T-helper 1 cell treated with Interleukin-12 subunit alpha and Interleukin-12 subunit beta and Interleukin-4 antibody, amounts not matched to agents 30 μg/mL and 1 μg/mL, for 36 hours (primary cell): ENCODE results near the gene KLHL40.

ENCODE experiments used
- H3K27ac Mint-ChIP-seq: one replicate; pipeline ENCODE4 v1.8.0; 2021; ENCODE audit warnings: mild to moderate bottlenecking, mixed read lengths
- H3K27me3 Mint-ChIP-seq: one replicate; pipeline ENCODE4 v1.8.0; 2021; ENCODE audit warnings: low read depth, mixed read lengths
- H3K36me3 Mint-ChIP-seq: one replicate; pipeline ENCODE4 v1.8.0; 2021; ENCODE audit warnings: low read depth, mixed read lengths
- H3K4me1 Mint-ChIP-seq: one replicate; pipeline ENCODE4 v1.8.0; 2021; ENCODE audit warnings: low read depth, mixed read lengths
- H3K4me3 Mint-ChIP-seq: one replicate; pipeline ENCODE4 v1.8.0; 2021; ENCODE audit warnings: mild to moderate bottlenecking, moderate library complexity, mixed read lengths
- H3K9me3 Mint-ChIP-seq: one replicate; pipeline ENCODE4 v1.8.0; 2021; ENCODE audit warnings: mixed read lengths

KLHL40 gene

GRCh38 chr3:42706721-42707619 lies 21.6 kb downstream of the KLHL40 start:
- Mint-ChIP-seq H3K27ac (no peak overlapping the region), H3K27me3 (no peaks in the 10 kb centered on the region), H3K4me1 (no peaks in the 10 kb centered on the region), H3K36me3 (no peaks in the 10 kb centered on the region), H3K4me3 (no peak overlapping the region), H3K9me3 (no peaks in the 10 kb centered on the region)

GRCh38 chr3:42707620-42708355 lies 22.5 kb downstream of the KLHL40 start:
- no peaks in the 10 kb centered on the region for H3K4me1 Mint-ChIP-seq
- no peak overlapping the region for H3K27ac Mint-ChIP-seq
- H3K27me3 Mint-ChIP-seq, result no peaks in the 10 kb centered on the region
- no peaks in the 10 kb centered on the region for H3K9me3 Mint-ChIP-seq
- H3K36me3 Mint-ChIP-seq, result no peaks in the 10 kb centered on the region
- H3K4me3 Mint-ChIP-seq, result no peak overlapping the region

DNA sequence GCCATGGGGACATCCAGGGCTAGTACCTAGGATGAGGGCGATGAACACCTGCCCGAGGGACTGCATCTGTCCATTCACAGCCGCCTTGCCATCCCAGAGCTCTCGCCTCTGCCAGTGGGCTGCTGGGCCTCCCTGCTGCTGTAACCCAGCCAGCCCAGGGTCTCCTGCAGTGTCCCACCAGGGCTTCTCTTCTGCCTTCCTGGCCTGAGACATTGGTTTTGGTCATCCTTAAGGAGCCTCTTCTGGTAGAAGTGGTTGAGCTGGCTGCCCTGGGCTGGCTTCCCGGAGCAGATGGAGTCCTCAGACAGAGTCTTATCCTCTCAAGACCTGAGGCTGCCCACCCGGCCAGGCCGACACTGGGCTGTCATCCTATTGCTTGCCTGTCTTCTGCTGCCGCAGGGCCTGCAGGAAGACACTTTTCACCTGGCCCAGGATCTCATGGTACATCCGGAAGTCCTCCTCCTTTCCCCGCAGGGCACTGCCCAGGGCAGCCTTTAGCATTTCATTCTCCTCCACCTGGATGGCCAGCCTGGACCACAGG lies 23.3 kb downstream of the KLHL40 start:
- Mint-ChIP-seq H3K36me3 (no peaks in the 10 kb centered on the region), H3K9me3 (no peaks in the 10 kb centered on the region)

DNA sequence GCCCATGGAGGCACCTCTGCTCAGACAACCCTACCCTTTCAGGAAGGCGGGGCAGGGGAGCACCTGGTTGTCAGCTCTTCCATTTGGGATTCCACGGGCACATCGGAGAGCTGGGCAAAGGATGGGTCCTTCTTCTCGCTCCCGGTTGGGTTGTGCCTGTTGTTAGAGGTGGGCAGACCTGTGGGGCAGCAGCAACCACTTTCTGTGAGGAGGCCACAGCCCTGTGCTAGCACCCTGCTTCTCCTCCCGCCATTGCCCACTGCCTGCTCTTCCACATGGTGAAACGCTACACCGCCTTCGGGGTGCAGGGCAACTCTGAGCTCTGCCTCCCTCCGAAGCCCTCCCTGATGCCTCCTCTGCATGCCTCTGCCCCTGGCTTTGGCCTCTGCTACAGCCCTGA lies 24.3 kb downstream of the KLHL40 start:
- Mint-ChIP-seq H3K4me1 (no peaks in the 10 kb centered on the region), H3K36me3 (no peaks in the 10 kb centered on the region), H3K27me3 (peaks cover 11% of the 10 kb centered on the region), H3K4me3 (no peak overlapping the region), H3K27ac (no peak overlapping the region), H3K9me3 (no peaks in the 10 kb centered on the region)

More for the DNA sequence above, 23.3 kb downstream of the KLHL40 start:
- H3K27ac Mint-ChIP-seq, result no peak overlapping the region
- H3K4me1 Mint-ChIP-seq, result no peaks in the 10 kb centered on the region
- peaks cover 2% of the 10 kb centered on the region for H3K27me3 Mint-ChIP-seq
- H3K4me3 Mint-ChIP-seq, result no peak overlapping the region

DNA sequence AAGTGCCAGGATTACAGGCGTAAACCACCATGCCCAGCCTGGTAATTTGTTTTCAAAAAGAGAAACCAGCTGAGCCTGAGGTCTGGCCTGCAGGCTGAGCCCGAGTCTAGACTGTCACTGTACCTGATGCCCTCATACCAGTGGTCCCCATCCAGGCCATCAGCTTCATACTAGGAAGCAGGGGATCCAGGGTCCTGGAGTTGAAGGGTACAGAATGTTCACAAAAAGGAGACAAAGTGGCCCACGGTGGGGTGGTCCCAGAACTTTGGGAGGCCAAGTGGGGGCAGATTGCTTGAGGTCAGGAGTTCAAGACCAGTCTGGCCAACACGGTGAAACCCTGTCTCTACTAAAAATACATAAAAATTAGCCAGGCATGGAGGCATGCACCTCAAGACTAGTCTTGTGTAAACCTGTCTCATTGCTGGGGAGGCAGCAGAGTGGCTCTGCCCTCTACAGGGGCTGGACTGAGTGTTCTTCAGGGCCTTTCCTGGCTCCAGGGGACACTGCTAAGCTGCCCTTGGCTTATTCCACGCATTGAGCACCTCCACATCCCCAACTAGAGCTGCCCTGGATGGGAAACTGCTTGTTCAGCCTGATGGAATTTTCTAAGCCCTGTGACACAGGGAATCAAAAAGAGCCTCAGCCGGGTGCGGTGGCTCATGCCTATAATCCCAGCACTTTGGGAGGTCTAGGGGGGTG lies 25.1 kb downstream of the KLHL40 start:
- Mint-ChIP-seq H3K27ac (no peak overlapping the region), H3K36me3 (no peaks in the 10 kb centered on the region), H3K27me3 (peaks cover 11% of the 10 kb centered on the region), H3K9me3 (no peaks in the 10 kb centered on the region), H3K4me1 (no peaks in the 10 kb centered on the region), H3K4me3 (no peak overlapping the region)

- H3K27me3 Mint-ChIP-seq, result peaks cover 11% of the 10 kb centered on the region
- H3K9me3 Mint-ChIP-seq, result no peaks in the 10 kb centered on the region
- H3K36me3 Mint-ChIP-seq, result no peaks in the 10 kb centered on the region
- no peak overlapping the region for H3K27ac Mint-ChIP-seq
- H3K4me1 Mint-ChIP-seq, result no peaks in the 10 kb centered on the region
- H3K4me3 Mint-ChIP-seq, result no peak overlapping the region
Measured at GRCh38 chr3:42711491-42712343, 26.4 kb downstream of the KLHL40 start.

GRCh38 chr3:42712344-42712648 lies 27.0 kb downstream of the KLHL40 start:
- Mint-ChIP-seq H3K36me3 (no peaks in the 10 kb centered on the region), H3K9me3 (no peaks in the 10 kb centered on the region)

GRCh38 chr3:42712688-42713372 lies 27.5 kb downstream of the KLHL40 start:
- Mint-ChIP-seq H3K4me1 (no peaks in the 10 kb centered on the region), H3K27me3 (peaks cover 11% of the 10 kb centered on the region), H3K36me3 (no peaks in the 10 kb centered on the region), H3K27ac (no peak overlapping the region), H3K4me3 (no peak overlapping the region), H3K9me3 (no peaks in the 10 kb centered on the region)

More at GRCh38 chr3:42712344-42712648, 27.0 kb downstream of the KLHL40 start:
- no peak overlapping the region for H3K27ac Mint-ChIP-seq
- peaks cover 11% of the 10 kb centered on the region for H3K27me3 Mint-ChIP-seq
- no peaks in the 10 kb centered on the region for H3K4me1 Mint-ChIP-seq
- no peak overlapping the region for H3K4me3 Mint-ChIP-seq

DNA sequence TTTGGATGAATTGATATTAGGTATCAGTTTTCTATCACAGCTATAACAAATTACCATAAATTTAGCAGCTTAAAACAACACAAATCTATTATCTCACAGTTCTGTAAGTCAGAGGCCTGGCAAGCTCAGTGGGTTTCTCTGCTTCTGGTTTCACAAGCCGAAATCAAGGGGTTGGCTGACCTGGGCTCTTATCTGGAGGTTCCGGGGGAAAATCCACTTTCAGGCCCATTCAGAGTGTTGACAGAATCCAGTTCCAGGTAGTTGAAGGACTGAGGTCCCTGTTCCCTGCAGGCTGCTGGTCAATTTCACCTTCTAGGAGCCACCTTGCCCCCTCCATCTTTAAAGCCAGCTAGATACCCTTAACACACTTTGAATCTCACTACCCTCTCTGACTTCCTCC lies 28.4 kb downstream of the KLHL40 start:
- H3K36me3 Mint-ChIP-seq, result no peaks in the 10 kb centered on the region
- H3K27me3 Mint-ChIP-seq, result peaks cover 11% of the 10 kb centered on the region
- H3K4me3 Mint-ChIP-seq, result no peak overlapping the region
- no peaks in the 10 kb centered on the region for H3K4me1 Mint-ChIP-seq
- no peak overlapping the region for H3K27ac Mint-ChIP-seq
- H3K9me3 Mint-ChIP-seq, result no peaks in the 10 kb centered on the region

GRCh38 chr3:42714171-42714852 lies 29.0 kb downstream of the KLHL40 start:
- H3K27ac Mint-ChIP-seq, result no peak overlapping the region
- H3K4me1 Mint-ChIP-seq, result no peaks in the 10 kb centered on the region
- H3K36me3 Mint-ChIP-seq, result no peaks in the 10 kb centered on the region
- no peak overlapping the region for H3K4me3 Mint-ChIP-seq
- H3K9me3 Mint-ChIP-seq, result no peaks in the 10 kb centered on the region
- peaks cover 11% of the 10 kb centered on the region for H3K27me3 Mint-ChIP-seq

GRCh38 chr3:42717306-42717705 lies 32.0 kb downstream of the KLHL40 start:
- peaks cover 11% of the 10 kb centered on the region for H3K27me3 Mint-ChIP-seq
- no peak overlapping the region for H3K4me3 Mint-ChIP-seq
- no peaks in the 10 kb centered on the region for H3K36me3 Mint-ChIP-seq
- H3K27ac Mint-ChIP-seq, result no peak overlapping the region
- no peaks in the 10 kb centered on the region for H3K4me1 Mint-ChIP-seq
- no peaks in the 10 kb centered on the region for H3K9me3 Mint-ChIP-seq

DNA sequence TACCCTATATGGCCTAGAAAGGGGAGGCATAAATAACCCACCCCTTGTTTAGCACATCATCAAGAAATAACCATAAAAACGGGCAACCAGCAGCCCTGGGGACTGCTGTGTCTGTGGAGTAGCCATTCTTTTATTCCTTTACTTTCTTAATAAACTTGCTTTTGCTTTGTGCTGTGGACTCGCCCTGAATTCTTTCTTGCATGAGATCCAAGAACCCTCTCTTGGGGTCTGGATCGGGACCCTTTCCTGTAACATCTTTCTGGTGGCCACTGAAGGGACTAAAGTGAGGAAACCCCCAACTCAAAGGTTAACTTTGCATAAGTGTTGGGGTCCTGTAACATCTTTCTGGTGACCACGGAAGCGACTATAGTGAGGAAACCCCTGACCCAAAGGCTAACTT lies 33.0 kb downstream of the KLHL40 start:
- H3K27ac Mint-ChIP-seq, result no peak overlapping the region
- H3K9me3 Mint-ChIP-seq, result no peaks in the 10 kb centered on the region
- H3K36me3 Mint-ChIP-seq, result no peaks in the 10 kb centered on the region
- no peak overlapping the region for H3K4me3 Mint-ChIP-seq
- no peaks in the 10 kb centered on the region for H3K4me1 Mint-ChIP-seq
- H3K27me3 Mint-ChIP-seq, result peaks cover 15% of the 10 kb centered on the region

- H3K36me3 Mint-ChIP-seq, result no peaks in the 10 kb centered on the region
- H3K4me3 Mint-ChIP-seq, result no peak overlapping the region
- H3K27ac Mint-ChIP-seq, result no peak overlapping the region
- H3K4me1 Mint-ChIP-seq, result no peaks in the 10 kb centered on the region
- peaks cover 11% of the 10 kb centered on the region for H3K27me3 Mint-ChIP-seq
- no peaks in the 10 kb centered on the region for H3K9me3 Mint-ChIP-seq
Measured at GRCh38 chr3:42719002-42719401, 33.7 kb downstream of the KLHL40 start.
